ENCODE results near the gene ALDH9A1. TPM values are rescaled to one million over a fixed set of nuclear protein-coding genes. Genes with fewer than 3 reads are reported as not detected.

ALDH9A1 gene
- total and polyA plus RNA-seq, 2 of the 4 experiments (the other 2 are of a cell fraction): 43.5 to 43.7 TPM

GRCh38 chr1:165712764-165713163 lies 14.4 kb upstream of the ALDH9A1 start:
- dilution Hi-C loops (cut with HindIII; ENCODE audit: low sequenced_read_pairs, unreplicated experiment) (no loop called here), in situ Hi-C loops (cut with MboI; ENCODE audit: low sequenced_read_pairs) (no loop called here), intact Hi-C loops (cut with micrococcal nuclease) (no loop called here)
- no peak overlapping the region for H4K8ac ChIP-seq (ENCODE audit: low read depth in 2 of 2, low read length in 2 of 2)
- H3K4me3 ChIP-seq (ENCODE audit: insufficient read depth, low read depth, low read length): no peak overlapping the region
- POLR2A ChIA-PET (ENCODE audit: unreplicated experiment): no interaction called here
- no peak overlapping the region for H3K56ac ChIP-seq (ENCODE audit: extremely low read depth, insufficient read depth, low read length)
- no peak overlapping the region for H3K18ac ChIP-seq (ENCODE audit: low read depth, low read length)
- no peaks in the 10 kb centered on the region for H3K4me1 ChIP-seq (ENCODE audit: control insufficient read depth, insufficient read depth, low read length)
- no peak overlapping the region for H3K4ac ChIP-seq (ENCODE audit: low read depth, low read length)
- H3K9me3 ChIP-seq (ENCODE audit: control insufficient read depth, insufficient read depth, low read length): no peaks in the 10 kb centered on the region
- ATAC-seq (ENCODE audit: low read depth) (no peak), DNase-seq (no peak)
- CTCF ChIA-PET: no interaction called here
- no peak overlapping the region for H2AK9ac ChIP-seq (replicated peaks; ENCODE audit: low read depth, low read length, poor library complexity)
- TF ChIP-seq ELK1 (IDR thresholded peaks at IDR 0.05; ENCODE audit: borderline replicate concordance, low read depth, low read length) (no peak), SMC3 (IDR thresholded peaks at IDR 0.05; ENCODE audit: low read depth, low read length) (no peak), MAFK (IDR thresholded peaks at IDR 0.05; ENCODE audit: low read depth, low read length) (no peak), NFE2L2 (IDR thresholded peaks at IDR 0.05; ENCODE audit: low read depth, low read length) (no peak), CEBPB (IDR thresholded peaks at IDR 0.05; ENCODE audit: low read depth, low read length) (no peak), MXI1 (IDR thresholded peaks at IDR 0.05; ENCODE audit: borderline replicate concordance, low read depth, low read length) (no peak), BHLHE40 (IDR thresholded peaks at IDR 0.05; ENCODE audit: low read depth, low read length) (no peak), RAD21 (IDR thresholded peaks at IDR 0.05; ENCODE audit: low read length) (no peak), MAZ (IDR thresholded peaks at IDR 0.05; ENCODE audit: borderline replicate concordance, low read depth, low read length) (no peak)
- no peaks in the 10 kb centered on the region for H4K20me1 ChIP-seq (ENCODE audit: insufficient read depth, low read length)
- no peaks in the 10 kb centered on the region for H3K36me3 ChIP-seq (ENCODE audit: control insufficient read depth, insufficient read depth, low read length)
- no peak overlapping the region for H2AFZ ChIP-seq (replicated peaks; ENCODE audit: low read length, poor library complexity)
- no peaks in the 10 kb centered on the region for H3K79me1 ChIP-seq (ENCODE audit: low read depth in 1 of 2, low read length in 2 of 2)
- no peak overlapping the region for H2BK20ac ChIP-seq (ENCODE audit: low read depth, low read length)
- H2AK5ac ChIP-seq (ENCODE audit: low read depth, low read length): no peak overlapping the region
- H2BK5ac ChIP-seq (ENCODE audit: low read depth, low read length, poor library complexity, severe bottlenecking): no peak overlapping the region
- H3K9ac ChIP-seq (ENCODE audit: low read depth, low read length): no peak overlapping the region
- H2BK120ac ChIP-seq (ENCODE audit: low read depth, low read length): no peak overlapping the region
- H3K23ac ChIP-seq (ENCODE audit: low read depth, low read length): no peak overlapping the region
- peaks cover 12% of the 10 kb centered on the region for H3K27me3 ChIP-seq (ENCODE audit: control insufficient read depth, insufficient read depth, low read length)
- BruUV-seq (replicated peaks): no TSS peak
- H2BK15ac ChIP-seq (ENCODE audit: low read depth, low read length): no peak overlapping the region
- H3K27ac ChIP-seq (ENCODE audit: insufficient read depth, low read length): no peak overlapping the region
- H3K14ac ChIP-seq (replicated peaks; ENCODE audit: low read depth, low read length): no peak overlapping the region
- no peaks in the 10 kb centered on the region for H3K9me1 ChIP-seq (ENCODE audit: insufficient read depth, low read length)
- no peak overlapping the region for H4K5ac ChIP-seq (ENCODE audit: low read depth, low read length)
- H3K4me2 ChIP-seq (ENCODE audit: low read depth, low read length): no peak overlapping the region
- H4K91ac ChIP-seq (ENCODE audit: insufficient read depth, low read depth, low read length): no peak overlapping the region
- no CpG with 5 or more reads among the region's 5 CpGs for WGBS, 2 experiments (ENCODE audit: extremely low coverage in 2 of 2, insufficient read length in 1 of 2)
